Activated effector memory CD4-positive, alpha-beta T cell treated with Interleukin-2 at 50 U/mL for 16 hours (primary cell): ENCODE measurements around the gene EMID1.

Experiments used
- DNase-seq: peaks from one replicate; pipeline ENCODE4 v3.0.0-alpha.2; 2020

EMID1 gene

GRCh38 chr22:29195118-29195963 is 10.4 kb upstream of the EMID1 start:
- no peak for DNase-seq

- no peak for DNase-seq
These were observed 9.6 kb upstream of the EMID1 start for GRCh38 chr22:29195964-29196666.

GRCh38 chr22:29197096-29197495 is 8.6 kb upstream of the EMID1 start:
- no peak for DNase-seq

- no peak for DNase-seq
These were observed 7.5 kb upstream of the EMID1 start for GRCh38 chr22:29198240-29198639.

DNA sequence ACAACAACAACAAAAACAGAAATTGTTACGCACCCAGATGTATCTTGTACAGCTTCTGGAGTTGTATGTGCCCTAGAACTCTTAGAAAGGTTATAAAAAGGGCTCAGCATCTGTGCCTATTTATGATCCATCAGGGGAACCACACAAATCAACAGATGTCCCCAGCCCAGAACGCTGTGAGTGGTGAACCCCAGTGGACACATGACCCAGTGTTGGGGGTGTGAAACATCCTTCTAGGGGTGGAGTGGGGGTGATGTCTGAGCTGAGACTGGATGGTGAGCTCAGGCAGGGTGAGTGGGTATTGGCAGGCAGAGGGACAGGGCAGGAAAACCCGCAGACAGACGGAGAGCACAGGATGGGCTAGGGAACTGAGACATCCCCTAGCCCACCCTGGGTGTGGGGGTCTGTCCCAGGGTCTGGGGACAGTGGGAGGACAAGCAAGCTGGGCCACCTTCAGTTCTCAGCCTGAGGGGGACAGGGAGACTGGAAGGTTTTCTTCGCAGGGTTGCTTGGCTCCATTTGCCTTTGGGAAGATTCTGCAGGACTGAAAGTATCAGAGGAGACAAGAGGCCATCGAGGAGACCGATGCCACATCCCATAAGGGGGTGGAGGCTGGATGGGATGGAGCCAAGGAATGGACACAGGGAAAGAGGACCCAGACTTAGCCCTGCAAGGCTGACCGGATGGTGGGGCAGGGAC is 5.8 kb upstream of the EMID1 start:
- no peak for DNase-seq

- no peak for DNase-seq
These were observed 4.8 kb upstream of the EMID1 start for GRCh38 chr22:29200901-29201300.

DNA sequence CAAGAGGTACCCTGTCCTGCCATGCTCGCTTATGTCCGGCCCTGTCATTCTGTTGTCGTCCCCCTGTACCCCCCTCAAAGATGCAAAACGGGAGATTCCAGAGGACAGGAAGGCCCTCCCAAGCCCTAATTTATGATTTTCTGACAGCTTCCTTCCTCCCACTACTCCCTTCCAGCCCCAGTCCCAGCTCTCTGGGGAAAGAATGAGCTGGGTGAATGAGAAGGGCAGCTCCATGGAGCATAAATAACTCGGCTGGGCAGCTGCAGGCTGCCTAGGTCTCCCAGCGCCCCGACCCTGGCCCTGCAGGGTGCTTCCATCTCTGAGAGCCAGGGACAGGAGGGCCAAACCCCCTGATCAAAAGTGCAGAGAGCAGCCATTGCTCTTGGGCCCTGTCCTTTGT is 3.9 kb upstream of the EMID1 start:
- DNase-seq, result no peak

GRCh38 chr22:29202212-29203192 is 3.2 kb upstream of the EMID1 start:
- DNase-seq, result peak; percentile 29

GRCh38 chr22:29203488-29204454 is 1.9 kb upstream of the EMID1 start:
- no peak for DNase-seq

DNA sequence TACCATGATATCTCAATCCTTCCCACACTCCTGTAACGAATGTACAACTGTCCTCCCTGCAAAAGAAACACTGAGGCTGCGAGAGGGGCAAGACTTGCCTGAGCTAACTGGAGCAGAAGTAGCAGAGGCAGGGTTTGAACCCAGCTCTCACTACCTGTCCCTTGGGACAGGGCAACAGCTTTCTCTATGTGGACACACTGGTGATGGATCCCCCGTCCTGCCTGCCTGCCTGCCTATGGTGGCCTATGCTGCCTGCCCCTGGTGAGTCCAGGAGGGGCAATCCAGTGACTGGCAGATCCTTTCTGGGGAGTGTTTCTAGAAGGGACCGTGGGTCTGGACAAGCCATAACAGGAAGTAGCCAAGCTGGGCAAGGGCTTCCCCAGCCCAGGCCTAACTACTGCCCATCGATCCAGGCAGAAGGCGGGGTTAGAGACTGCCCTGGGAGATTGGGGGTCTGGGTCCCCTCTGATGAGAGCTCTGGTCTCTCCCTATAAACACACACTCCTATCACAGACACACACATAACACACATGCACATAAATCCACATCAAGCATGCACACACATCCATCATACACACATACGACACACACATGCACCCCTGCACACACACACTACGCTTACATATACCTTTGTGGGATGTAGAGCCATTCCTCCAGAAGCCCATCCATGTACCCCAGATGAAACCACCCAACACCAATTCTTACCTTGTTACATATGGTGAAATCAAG is 1.1 kb upstream of the EMID1 start:
- DNase-seq, result no peak

- no peak for DNase-seq
These were observed 473 bp upstream of the EMID1 start for GRCh38 chr22:29205252-29205593.

- DNase-seq, result no peak
These were observed 911 bp downstream of the EMID1 start for GRCh38 chr22:29206372-29207242.

DNA sequence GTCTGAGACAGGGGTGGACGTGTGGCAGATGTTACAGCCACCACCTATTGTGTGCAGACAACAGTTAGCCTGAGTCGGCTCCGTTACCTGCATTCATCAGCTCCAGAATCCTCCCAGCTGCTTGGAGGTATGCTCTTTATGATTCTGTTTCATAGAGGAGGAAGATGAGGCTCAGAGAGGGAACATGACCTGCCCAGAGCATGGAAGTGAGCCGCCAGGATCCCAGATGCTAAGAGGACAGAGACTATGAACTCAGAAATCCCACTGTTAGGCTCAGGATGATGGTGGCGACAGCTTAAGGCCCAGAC is 1.5 kb downstream of the EMID1 start:
- no peak for DNase-seq

DNA sequence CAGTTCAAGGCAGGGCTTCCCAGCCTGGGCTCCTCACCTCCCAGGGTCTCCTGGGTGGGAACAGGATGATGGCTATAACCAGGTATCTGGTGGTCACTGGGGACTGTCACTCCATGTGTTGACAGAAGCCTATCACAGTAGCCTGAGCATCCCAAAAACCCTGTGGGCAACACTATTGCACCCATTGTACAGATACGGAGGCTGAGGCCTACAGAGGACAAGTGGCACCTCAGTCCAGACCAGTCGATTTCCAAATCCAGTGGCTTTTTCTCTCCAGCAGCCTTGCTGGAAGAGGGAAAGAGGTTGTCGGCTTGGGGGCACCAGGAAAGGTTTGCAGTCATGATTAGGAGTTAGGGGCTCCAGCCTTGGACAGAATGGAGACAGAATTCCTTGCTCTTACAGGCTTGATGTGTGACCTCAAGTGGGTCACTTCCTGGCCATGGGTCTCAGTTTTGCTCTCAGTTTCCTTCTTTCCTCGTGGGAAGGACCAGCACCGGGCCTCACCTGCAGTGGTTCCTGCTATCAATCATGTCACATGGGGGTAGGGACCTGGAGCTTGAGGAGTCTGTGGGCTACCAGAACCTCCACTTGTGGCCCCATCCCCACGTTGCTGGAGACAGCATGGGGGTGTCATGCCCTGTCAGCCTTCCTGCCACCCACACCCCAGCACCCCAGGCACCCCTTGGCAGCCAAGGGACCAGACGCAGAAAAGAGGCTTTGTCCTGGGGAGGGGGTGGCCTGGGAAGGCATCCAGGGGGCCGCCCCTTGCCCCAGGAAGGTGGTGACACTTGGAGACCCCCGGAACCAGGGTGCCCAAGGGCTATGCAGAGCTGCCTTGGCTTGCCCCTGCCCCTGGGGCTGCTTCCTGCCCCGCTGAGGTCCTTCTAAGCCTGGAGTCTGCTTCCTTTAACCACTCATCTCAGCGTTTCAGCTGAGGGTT is 2.1 kb downstream of the EMID1 start:
- no peak for DNase-seq

- DNase-seq, result no peak
These were observed 2.8 kb downstream of the EMID1 start for GRCh38 chr22:29208502-29208862.

GRCh38 chr22:29208879-29209623 is 3.4 kb downstream of the EMID1 start:
- DNase-seq, result no peak

GRCh38 chr22:29209624-29209929 is 3.9 kb downstream of the EMID1 start:
- DNase-seq, result no peak

- no peak for DNase-seq
These were observed 5.4 kb downstream of the EMID1 start for GRCh38 chr22:29211066-29211465.
